Measurements from ENCODE around the gene SOCS1.

The SOCS1 gene

GRCh38 chr16:11265124-11265523, 9.1 kb upstream of the SOCS1 start:
- no peak overlapping the region for H3K4me3 ChIP-seq (ENCODE audit: low read length)
- DNase-seq (ENCODE audit: low read depth, low spot score): no peak

GRCh38 chr16:11264155-11264832, 8.3 kb upstream of the SOCS1 start:
- H3K4me3 ChIP-seq (ENCODE audit: low read length): no peak overlapping the region

GRCh38 chr16:11263737-11264136, 7.7 kb upstream of the SOCS1 start:
- no peak overlapping the region for H3K4me3 ChIP-seq (ENCODE audit: low read length)
- peak; percentile 27 for DNase-seq (ENCODE audit: low read depth, low spot score)

More at GRCh38 chr16:11264155-11264832, 8.3 kb upstream of the SOCS1 start:
- DNase-seq (ENCODE audit: low read depth, low spot score): no peak

GRCh38 chr16:11262915-11263314, 6.9 kb upstream of the SOCS1 start:
- no peak overlapping the region for H3K4me3 ChIP-seq (ENCODE audit: low read length)
- DNase-seq (ENCODE audit: low read depth, low spot score): no peak

- no peak for DNase-seq (ENCODE audit: low read depth, low spot score)
- H3K4me3 ChIP-seq (ENCODE audit: low read length): no peak overlapping the region
These were observed 4.6 kb upstream of the SOCS1 start for GRCh38 chr16:11260596-11260966.

- no peak overlapping the region for H3K4me3 ChIP-seq (ENCODE audit: low read length)
- DNase-seq (ENCODE audit: low read depth, low spot score): no peak
These were observed 3.9 kb upstream of the SOCS1 start for GRCh38 chr16:11259655-11260595.

- no peak overlapping the region for H3K4me3 ChIP-seq (ENCODE audit: low read length)
- peak; percentile 79 for DNase-seq (ENCODE audit: low read depth, low spot score)
These were observed 2.8 kb upstream of the SOCS1 start for GRCh38 chr16:11258553-11259492.

GRCh38 chr16:11257131-11257938, 1.3 kb upstream of the SOCS1 start:
- DNase-seq (ENCODE audit: low read depth, low spot score): peak; percentile 52
- peak overlapping the region; percentile 81 for H3K4me3 ChIP-seq (ENCODE audit: low read length)

- H3K4me3 ChIP-seq (ENCODE audit: low read length): peak overlapping the region; percentile 81
- DNase-seq (ENCODE audit: low read depth, low spot score): no peak
These were observed 692 bp upstream of the SOCS1 start for GRCh38 chr16:11256661-11257130.

- no peak for DNase-seq (ENCODE audit: low read depth, low spot score)
- H3K4me3 ChIP-seq (ENCODE audit: low read length): peak overlapping the region; percentile 58
These were observed 879 bp downstream of the SOCS1 start for GRCh38 chr16:11254913-11255736.

GRCh38 chr16:11253995-11254912, 1.8 kb downstream of the SOCS1 start:
- no peak overlapping the region for H3K4me3 ChIP-seq (ENCODE audit: low read length)
- no peak for DNase-seq (ENCODE audit: low read depth, low spot score)

GRCh38 chr16:11253009-11253994, 2.7 kb downstream of the SOCS1 start:
- H3K4me3 ChIP-seq (ENCODE audit: low read length): no peak overlapping the region
- DNase-seq (ENCODE audit: low read depth, low spot score): no peak

- no peak overlapping the region for H3K4me3 ChIP-seq (ENCODE audit: low read length)
These were observed 3.5 kb downstream of the SOCS1 start for GRCh38 chr16:11252482-11252931.

GRCh38 chr16:11251525-11252481, 4.2 kb downstream of the SOCS1 start:
- peak; percentile 60 for DNase-seq (ENCODE audit: low read depth, low spot score)
- H3K4me3 ChIP-seq (ENCODE audit: low read length): no peak overlapping the region

More at GRCh38 chr16:11252482-11252931, 3.5 kb downstream of the SOCS1 start:
- DNase-seq (ENCODE audit: low read depth, low spot score): no peak

Data from Jurkat, Clone E6-1 (cell line).